A549 (cell line): ENCODE data around the gene ARMH3. TPM values are rescaled to one million over a fixed set of nuclear protein-coding genes. Genes with fewer than 3 reads are reported as not detected.

Experiments used
- ATAC-seq, 2 experiments: fragments of 200-7000 bp in 1 of 2; fragments of >200 bp in 1 of 2; cut with Nextera tagmentation in 1 of 2; cut with Tn5 transposase in 1 of 2; 3 replicates each; pipeline versions ENCODE4 v1.8.0 to v1.9.1; 2018 to 2020; ENCODE audit warnings: mild to moderate bottlenecking in 1 of 2, moderate library complexity in 1 of 2
- CTCF ChIA-PET: fragments of 300-600 bp; sonication (Branson Sonifier 250); formaldehyde crosslinking; extraction: SDS; loops from one replicate; lab custom pipeline; 2021; ENCODE audit warnings: antibody characterized with exemption, inconsistent platforms; lab: Yijun Ruan, JAX
- POLR2A ChIA-PET: fragments of 350-600 bp; formaldehyde crosslinking; extraction: SDS; loops from one replicate; lab custom pipeline; 2021; ENCODE audit warnings: antibody characterized with exemption, inconsistent platforms; lab: Yijun Ruan, JAX
- DNase-seq, 2 experiments: peaks; one replicate each; pipeline versions ENCODE4 v3.0.0 to v3.0.0-alpha.2; 2011 to 2016; ENCODE audit warnings: low read depth in 1 of 2, low spot score in 1 of 2
- FAIRE-seq: peaks from 2 replicates; lab custom pipeline; 2011; peaks lifted over from hg19 to GRCh38; lab: Jason Lieb, UNC
- H3K27ac ChIP-seq, 2 experiments: fragments of >200 bp; sonication (Bioruptor Twin); formaldehyde crosslinking; 3 replicates each; pipeline ENCODE4 v1.5.1; 2016 to 2017
- H3K4me1 ChIP-seq: fragments of >200 bp; sonication (Bioruptor Twin); formaldehyde crosslinking; 3 replicates; pipeline ENCODE4 v1.6.1; 2016
- H3K4me2 ChIP-seq: fragments of >200 bp; sonication (Bioruptor Twin); formaldehyde crosslinking; 3 replicates; pipeline ENCODE4 v1.6.1; 2016
- H3K4me3 ChIP-seq: fragments of >200 bp; sonication (Bioruptor Twin); formaldehyde crosslinking; 3 replicates; pipeline ENCODE4 v1.5.1; 2016
- H3K9me3 ChIP-seq: fragments of >200 bp; sonication (Bioruptor Twin); formaldehyde crosslinking; 3 replicates; pipeline ENCODE4 v1.6.1; 2016
- BCL3 ChIP-seq: fragments of >200 bp; sonication (Bioruptor Twin); formaldehyde crosslinking; IDR thresholded peaks from 3 replicates; pipeline ENCODE4 v1.6.1; 2016
- BHLHE40 ChIP-seq: IDR thresholded peaks from 2 replicates; pipeline ENCODE4 v1.6.1; 2012; ENCODE audit warnings: low read depth, low read length, inconsistent platforms
- CBX2 ChIP-seq: fragments of 200-600 bp; sonication (generic); IDR thresholded peaks from 2 replicates; pipeline ENCODE4 v1.6.1; 2016; ENCODE audit warnings: low read depth, mild to moderate bottlenecking, borderline replicate concordance
- CHD2 ChIP-seq: fragments of 150-350 bp; IDR thresholded peaks from 2 replicates; pipeline ENCODE4 v1.6.1; 2014; ENCODE audit warnings: low read length; ENCODE audit not compliant: partially characterized antibody
- CHD4 ChIP-seq: fragments of 200-600 bp; sonication (generic); IDR thresholded peaks from 2 replicates; pipeline ENCODE4 v1.6.1; 2016; ENCODE audit warnings: antibody characterized with exemption, mild to moderate bottlenecking, borderline replicate concordance
- EHF ChIP-seq: fragments of 250-450 bp; sonication (Bioruptor Pico); IDR thresholded peaks from 2 replicates; pipeline ENCODE4 v1.5.0; 2020; ENCODE audit warnings: mild to moderate bottlenecking
- EHMT2 ChIP-seq: fragments of 200-600 bp; sonication (generic); IDR thresholded peaks from 2 replicates; pipeline ENCODE4 v1.6.1; 2016; ENCODE audit warnings: antibody characterized with exemption, low read depth, mild to moderate bottlenecking, moderate library complexity
- EP300 ChIP-seq, 2 experiments: fragments of >200 bp; sonication (Bioruptor Twin); formaldehyde crosslinking; IDR thresholded peaks; 2 replicates in 1 of 2; 3 replicates in 1 of 2; pipeline ENCODE4 v1.6.1; 2016 to 2017
- FOSB ChIP-seq: fragments of 250-450 bp; sonication (Bioruptor Pico); IDR thresholded peaks from 2 replicates; pipeline ENCODE4 v1.5.0; 2020; ENCODE audit warnings: mild to moderate bottlenecking, moderate library complexity
- FOSL2 ChIP-seq, 2 experiments: fragments of 450-650 bp in 1 of 2; fragments of >200 bp in 1 of 2; sonication (Bioruptor Twin) in 1 of 2; formaldehyde crosslinking; IDR thresholded peaks; 2 replicates each; pipeline versions ENCODE4 v1.5.0 to v1.6.1; 2016 to 2020; ENCODE audit warnings: mild to moderate bottlenecking in 1 of 2, moderate library complexity in 1 of 2
- HOXA7 ChIP-seq: fragments of 250-450 bp; sonication (Bioruptor Pico); IDR thresholded peaks from 2 replicates; pipeline ENCODE4 v1.5.0; 2020; ENCODE audit warnings: mild to moderate bottlenecking, moderate library complexity
- JUNB ChIP-seq: fragments of >200 bp; sonication (Bioruptor Twin); formaldehyde crosslinking; IDR thresholded peaks from 2 replicates; pipeline ENCODE4 v1.6.1; 2016
- KDM1A ChIP-seq: fragments of 200-600 bp; sonication (generic); IDR thresholded peaks from 2 replicates; pipeline ENCODE4 v1.6.1; 2016; ENCODE audit warnings: low read depth, mild to moderate bottlenecking
- KDM5A ChIP-seq: fragments of 200-600 bp; sonication (generic); IDR thresholded peaks from 2 replicates; pipeline ENCODE4 v1.6.1; 2016; ENCODE audit warnings: antibody characterized with exemption, mild to moderate bottlenecking
- MAFK ChIP-seq: fragments of 450-650 bp; IDR thresholded peaks from 2 replicates; pipeline ENCODE4 v1.6.1; 2014; ENCODE audit not compliant: partially characterized antibody
- MAZ ChIP-seq: fragments of 150-350 bp; IDR thresholded peaks from 2 replicates; pipeline ENCODE4 v1.6.1; 2014; ENCODE audit warnings: antibody characterized with exemption, low read depth, low read length, borderline replicate concordance
- NFE2L2 ChIP-seq: fragments of 150-350 bp; conservative IDR thresholded peaks from 2 replicates; pipeline ENCODE4 v1.6.1; 2014; ENCODE audit warnings: low read length
- NR3C1 ChIP-seq: fragments of >200 bp; sonication (Bioruptor Twin); formaldehyde crosslinking; IDR thresholded peaks from 3 replicates; pipeline ENCODE4 v1.6.1; 2017
- PHF8 ChIP-seq: fragments of 200-600 bp; sonication (generic); IDR thresholded peaks from 2 replicates; pipeline ENCODE4 v1.6.1; 2016; ENCODE audit warnings: low read depth, mild to moderate bottlenecking, antibody characterized with exemption, moderate library complexity, borderline replicate concordance
- POLR2AphosphoS2 ChIP-seq: conservative IDR thresholded peaks from 2 replicates; pipeline ENCODE4 v1.6.1; 2012; ENCODE audit warnings: low read length, improper control_type of control experiment, inconsistent platforms
- RAD21 ChIP-seq, 2 experiments: fragments of >200 bp in 1 of 2; sonication (Bioruptor Twin) in 1 of 2; formaldehyde crosslinking in 1 of 2; IDR thresholded peaks in 1 of 2; conservative IDR thresholded peaks in 1 of 2; 2 replicates in 1 of 2; 3 replicates in 1 of 2; pipeline ENCODE4 v1.6.1; 2012 to 2018; ENCODE audit warnings: inconsistent platforms in 1 of 2
- RARB ChIP-seq: fragments of 250-450 bp; sonication (Bioruptor Pico); IDR thresholded peaks from 2 replicates; pipeline ENCODE4 v1.8.0; 2021; ENCODE audit warnings: mild to moderate bottlenecking, moderate library complexity
- RFX5 ChIP-seq: fragments of 450-650 bp; IDR thresholded peaks from 2 replicates; pipeline ENCODE4 v1.7.1; 2014; ENCODE audit warnings: antibody characterized with exemption, mild to moderate bottlenecking, moderate library complexity
- RNF2 ChIP-seq: fragments of 200-600 bp; sonication (generic); IDR thresholded peaks from 2 replicates; pipeline ENCODE4 v1.6.1; 2016; ENCODE audit warnings: low read depth, mild to moderate bottlenecking, antibody characterized with exemption, moderate library complexity, borderline replicate concordance
- TFCP2L1 ChIP-seq: fragments of 250-450 bp; sonication (Bioruptor Pico); IDR thresholded peaks from 2 replicates; pipeline ENCODE4 v1.5.0; 2021; ENCODE audit warnings: mild to moderate bottlenecking
- ZNF302 ChIP-seq: fragments of 250-450 bp; sonication (Bioruptor Pico); IDR thresholded peaks from 2 replicates; pipeline ENCODE4 v1.9.0; 2021; ENCODE audit warnings: inconsistent platforms, mild to moderate bottlenecking, moderate library complexity
- ZSCAN20 ChIP-seq: fragments of 250-450 bp; sonication (Bioruptor Pico); IDR thresholded peaks from 2 replicates; pipeline ENCODE4 v1.8.0; 2022; ENCODE audit warnings: mild to moderate bottlenecking, moderate library complexity
- WGBS: methylation state at CpG from one replicate; pipeline ENCODE4 v1.1.6; 2017; ENCODE audit errors: missing lambda C conversion rate; 5-methylcytosine and 5-hydroxymethylcytosine counted together
- polyA plus RNA-seq, 4 experiments: library from polyadenylated mRNA; depleted of rRNA in 3 of 4; stranded (reverse); fragments of >200 nt; fragmentation: RNase III in 1 of 4; extraction: RNeasy Plus Mini Kit Qiagen cat#74134 plus additional on column Dnase treatment in 1 of 4; gene quantifications; 2 replicates in 3 of 4; 3 replicates in 1 of 4; pipeline ENCODE4 v1.2.3, GENCODE V29; 2011 to 2017
- TF ChIP-seq, protein P1 (sequence below): fragments of 250-450 bp; sonication (Bioruptor Pico); IDR thresholded peaks from 2 replicates; pipeline ENCODE4 v1.5.0; 2020; ENCODE audit warnings: low read depth, mild to moderate bottlenecking, moderate library complexity

ARMH3 gene
- polyA plus RNA-seq, 2 of the 4 experiments (the other 2 are of a cell fraction): 12.7 to 17.3 TPM

- Histone ChIP-seq H3K4me1 (peaks cover 10% of the 10 kb centered on the region; the same call in 2 of the 3 replicates), H3K4me3 (no peak overlapping the region), H3K9me3 (no peaks in the 10 kb centered on the region), H3K4me2 (no peak overlapping the region), H3K27ac (peak overlapping the region in 1 of 2 experiments; percentile 17; a peak in 1 of 6 replicates)
- ChIA-PET CTCF (interaction anchor here (0.5 to 4.4 kb wide), 8 partner anchors 32 to 120 kb away, joined by 3 to 18 read pairs (median 3); no protein-coding TSS in a partner anchor), POLR2A (no interaction called here)
- TF ChIP-seq JUNB (no peak), RAD21 (conservative IDR thresholded peaks at IDR 0.05 in 1 of 2, IDR thresholded peaks at IDR 0.05 in 1 of 2) (no peak), ZSCAN20 (no peak), EP300 (IDR thresholded peaks at IDR 0.05) (no peak), BCL3 (no peak), POLR2AphosphoS2 (no peak), RFX5 (no peak), NFE2L2 (no peak), FOSB (CRISPR knock-in tag) (no peak), RARB (no peak), RNF2 (no peak), CBX2 (no peak), HOXA7 (CRISPR knock-in tag) (no peak), KDM5A (no peak), MAZ (no peak), CHD4 (no peak)
- FAIRE-seq (no peak), ATAC-seq (no peak), DNase-seq (no peak)
- 93% methylated on average over 6 of the region's 6 CpGs for WGBS
These were observed 95.0 kb downstream of the ARMH3 start for GRCh38 chr10:101960879-101961395.

- no peaks in the 10 kb centered on the region for H3K9me3 ChIP-seq
- ATAC-seq (no peak), FAIRE-seq (no peak), DNase-seq (no peak)
- ChIA-PET CTCF (interaction anchor here (0.6 to 4.4 kb wide), 4 partner anchors 51 to 143 kb away, joined by 3 to 18 read pairs (median 10); no protein-coding TSS in a partner anchor), POLR2A (no interaction called here)
- WGBS: 94% methylated on average over 8 of the region's 8 CpGs
- peaks cover 10% of the 10 kb centered on the region; the same call in 2 of the 3 replicates for H3K4me1 ChIP-seq
- no peak overlapping the region for H3K4me3 ChIP-seq
- H3K27ac ChIP-seq: no peak overlapping the region
- no peak overlapping the region for H3K4me2 ChIP-seq
- TF ChIP-seq RFX5: no peak
- no peak for TF ChIP-seq FOSL2 (IDR thresholded peaks at IDR 0.05)
- TF ChIP-seq FOSL2 (CRISPR knock-in tag; IDR thresholded peaks at IDR 0.05): no peak
- TF ChIP-seq TFCP2L1 (CRISPR knock-in tag): no peak
- no peak for TF ChIP-seq RNF2
- TF ChIP-seq EHF (CRISPR knock-in tag): no peak
- no peak for TF ChIP-seq BHLHE40
- no peak for TF ChIP-seq CHD2
- TF ChIP-seq RAD21 (conservative IDR thresholded peaks at IDR 0.05 in 1 of 2, IDR thresholded peaks at IDR 0.05 in 1 of 2): no peak
These were observed 96.5 kb downstream of the ARMH3 start for GRCh38 chr10:101959346-101959916.

DNA sequence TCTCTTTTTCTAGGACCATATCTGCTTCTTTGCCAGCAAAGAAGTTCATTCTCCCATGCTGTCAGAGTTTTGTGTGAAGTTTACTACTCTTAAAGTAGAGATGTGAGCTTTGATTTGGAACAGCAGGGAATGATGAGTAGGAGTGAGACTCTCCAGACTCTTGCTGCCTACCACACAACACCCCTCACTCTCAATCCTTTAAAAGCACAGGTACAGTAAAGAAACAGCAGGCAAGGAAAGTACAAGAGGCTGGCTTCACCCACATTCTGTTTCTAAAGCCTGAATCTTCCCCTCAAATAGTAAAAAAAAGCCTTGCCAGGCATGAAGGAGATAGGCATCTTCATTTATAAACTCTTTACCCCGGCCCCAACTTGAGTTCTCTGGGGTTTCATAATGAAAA is 97.3 kb downstream of the ARMH3 start:
- POLR2A ChIA-PET: interaction anchor here (1.3 kb wide), 1 partner anchor 140 kb away, joined by 4 read pairs; no protein-coding TSS in a partner anchor
- TF ChIP-seq, protein P1, sequence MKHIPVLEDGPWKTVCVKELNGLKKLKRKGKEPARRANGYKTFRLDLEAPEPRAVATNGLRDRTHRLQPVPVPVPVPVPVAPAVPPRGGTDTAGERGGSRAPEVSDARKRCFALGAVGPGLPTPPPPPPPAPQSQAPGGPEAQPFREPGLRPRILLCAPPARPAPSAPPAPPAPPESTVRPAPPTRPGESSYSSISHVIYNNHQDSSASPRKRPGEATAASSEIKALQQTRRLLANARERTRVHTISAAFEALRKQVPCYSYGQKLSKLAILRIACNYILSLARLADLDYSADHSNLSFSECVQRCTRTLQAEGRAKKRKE (CRISPR knock-in tag): no peak
- TF ChIP-seq EHMT2: no peak
- no peak for TF ChIP-seq FOSL2 (IDR thresholded peaks at IDR 0.05)
- no peak for TF ChIP-seq FOSL2 (CRISPR knock-in tag; IDR thresholded peaks at IDR 0.05)
- TF ChIP-seq EHF (CRISPR knock-in tag): no peak
- TF ChIP-seq NR3C1: no peak
- TF ChIP-seq PHF8: no peak
- no peak for TF ChIP-seq MAFK
- no peak for TF ChIP-seq KDM1A
- no peak for TF ChIP-seq ZNF302 (CRISPR knock-in tag)
- Histone ChIP-seq H3K4me2 (no peak overlapping the region), H3K4me1 (peaks cover 10% of the 10 kb centered on the region; the same call in 2 of the 3 replicates), H3K4me3 (no peak overlapping the region), H3K27ac (no peak overlapping the region), H3K9me3 (no peaks in the 10 kb centered on the region)
- CTCF ChIA-PET: interaction anchor here (0.5 to 4.4 kb wide), 8 partner anchors 18 to 396 kb away, joined by 3 to 18 read pairs (median 4); no protein-coding TSS in a partner anchor
- 100% methylated on average over 1 of the region's 1 CpG for WGBS
- DNase-seq (no peak), FAIRE-seq (no peak), ATAC-seq (no peak)
